Neuronal stem cell (in vitro differentiated cells): Measurements from ENCODE around the gene UNC5B.
A peak's percentile ranks its signal among the peaks of the same experiment; 100 is the strongest.

Experiments
- DNase-seq: peaks from one replicate; pipeline ENCODE4 v3.0.0-alpha.2; 2013; ENCODE audit warnings: low spot score
- H2AFZ ChIP-seq: one replicate; pipeline ENCODE4 v1.6.1; 2013; ENCODE audit warnings: mild to moderate bottlenecking, low read length, inconsistent platforms
- H2AK5ac ChIP-seq: 2 replicates; pipeline ENCODE4 v1.6.1; 2013; ENCODE audit warnings: low read depth, mild to moderate bottlenecking, inconsistent platforms, low read length, moderate library complexity, mixed read lengths
- H2BK120ac ChIP-seq: 2 replicates; pipeline ENCODE4 v1.6.1; 2013; ENCODE audit warnings: low read depth, mild to moderate bottlenecking, inconsistent platforms, low read length, moderate library complexity, mixed read lengths
- H2BK12ac ChIP-seq: one replicate; pipeline ENCODE4 v1.6.1; 2013; ENCODE audit warnings: low read length, inconsistent platforms
- H2BK15ac ChIP-seq: 2 replicates; pipeline ENCODE4 v1.6.1; 2013; ENCODE audit warnings: mild to moderate bottlenecking, low read length, inconsistent platforms, mixed read lengths
- H2BK5ac ChIP-seq: one replicate; pipeline ENCODE4 v1.6.1; 2013; ENCODE audit warnings: inconsistent platforms, mild to moderate bottlenecking, low read length, moderate library complexity
- H3K14ac ChIP-seq: one replicate; pipeline ENCODE4 v1.6.1; 2013; ENCODE audit warnings: low read length, inconsistent platforms
- H3K18ac ChIP-seq: 2 replicates; pipeline ENCODE4 v1.6.1; 2013; ENCODE audit warnings: low read length, inconsistent platforms
- H3K23ac ChIP-seq: 2 replicates; pipeline ENCODE4 v1.6.1; 2013; ENCODE audit warnings: low read depth, mild to moderate bottlenecking, mixed read lengths, low read length, inconsistent platforms; ENCODE audit not compliant: poor library complexity
- H3K27ac ChIP-seq: replicated peaks from 3 replicates; pipeline ENCODE4 v1.5.1; 2013; ENCODE audit warnings: low read length, inconsistent platforms
- H3K27me3 ChIP-seq, 3 experiments: 2 replicates each; pipeline ENCODE4 v1.6.1; 2013; ENCODE audit warnings: low read length in 3 of 3, mild to moderate bottlenecking in 2 of 3, inconsistent platforms in 1 of 3, low read depth in 1 of 3, mixed read lengths in 1 of 3, moderate library complexity in 1 of 3; ENCODE audit not compliant: control insufficient read depth in 3 of 3, insufficient read depth in 3 of 3
- H3K36me3 ChIP-seq, 2 donors: replicated peaks in 1 of 2; 2 replicates each; pipeline ENCODE4 v1.6.1; 2013; ENCODE audit warnings: low read length in 2 of 2; ENCODE audit not compliant: control insufficient read depth in 2 of 2, insufficient read depth in 2 of 2
- H3K4ac ChIP-seq: 2 replicates; pipeline ENCODE4 v1.6.1; 2013; ENCODE audit warnings: inconsistent platforms, mild to moderate bottlenecking, low read length, moderate library complexity
- H3K4me1 ChIP-seq, 2 donors: 1 replicate in 1 of 2; 2 replicates in 1 of 2; pipeline ENCODE4 v1.6.1; 2013; ENCODE audit warnings: low read length in 2 of 2, low read depth in 1 of 2; ENCODE audit not compliant: control insufficient read depth in 2 of 2, insufficient read depth in 1 of 2
- H3K4me2 ChIP-seq: one replicate; pipeline ENCODE4 v1.6.1; 2013; ENCODE audit warnings: mild to moderate bottlenecking, low read length, inconsistent platforms; ENCODE audit not compliant: insufficient read depth, poor library complexity, severe bottlenecking
- H3K4me3 ChIP-seq, 2 donors: 2 replicates each; pipeline ENCODE4 v1.5.1; 2013; ENCODE audit warnings: low read length in 2 of 2, mild to moderate bottlenecking in 2 of 2, inconsistent platforms in 1 of 2, moderate library complexity in 1 of 2
- H3K79me1 ChIP-seq: one replicate; pipeline ENCODE4 v1.6.1; 2013; ENCODE audit warnings: low read depth, mild to moderate bottlenecking, inconsistent platforms, low read length, moderate library complexity
- H3K9ac ChIP-seq: one replicate; pipeline ENCODE4 v1.6.1; 2013; ENCODE audit warnings: mild to moderate bottlenecking, low read depth, low read length, inconsistent platforms; ENCODE audit not compliant: poor library complexity
- H3K9me3 ChIP-seq, 2 donors: replicated peaks in 1 of 2; 2 replicates each; pipeline versions ENCODE3 to v1.6.1; 2013; ENCODE audit warnings: low read length in 2 of 2, mild to moderate bottlenecking in 2 of 2, inconsistent platforms in 1 of 2, low read depth in 1 of 2, mixed read lengths in 1 of 2, moderate library complexity in 1 of 2; ENCODE audit not compliant: control insufficient read depth in 2 of 2, insufficient read depth in 1 of 2
- H4K8ac ChIP-seq: one replicate; pipeline ENCODE4 v1.6.1; 2013; ENCODE audit warnings: low read depth, mild to moderate bottlenecking, inconsistent platforms, low read length, moderate library complexity
- H4K91ac ChIP-seq: one replicate; pipeline ENCODE4 v1.6.1; 2013; ENCODE audit warnings: low read length, low read depth, mild to moderate bottlenecking, inconsistent platforms; ENCODE audit not compliant: poor library complexity
- WGBS, 2 donors: extraction: QIAGEN DNeasy Blood & Tissue Kit; methylation state at CpG; one replicate each; pipeline ENCODE4 v1.1.7; 2013; ENCODE audit warnings: missing lambda C conversion rate in 2 of 2, mixed read lengths in 1 of 2; ENCODE audit not compliant: insufficient read length in 2 of 2, insufficient replicate concordance in 1 of 2; ENCODE audit errors: extremely low coverage in 2 of 2; 5-methylcytosine and 5-hydroxymethylcytosine counted together

UNC5B gene

DNA sequence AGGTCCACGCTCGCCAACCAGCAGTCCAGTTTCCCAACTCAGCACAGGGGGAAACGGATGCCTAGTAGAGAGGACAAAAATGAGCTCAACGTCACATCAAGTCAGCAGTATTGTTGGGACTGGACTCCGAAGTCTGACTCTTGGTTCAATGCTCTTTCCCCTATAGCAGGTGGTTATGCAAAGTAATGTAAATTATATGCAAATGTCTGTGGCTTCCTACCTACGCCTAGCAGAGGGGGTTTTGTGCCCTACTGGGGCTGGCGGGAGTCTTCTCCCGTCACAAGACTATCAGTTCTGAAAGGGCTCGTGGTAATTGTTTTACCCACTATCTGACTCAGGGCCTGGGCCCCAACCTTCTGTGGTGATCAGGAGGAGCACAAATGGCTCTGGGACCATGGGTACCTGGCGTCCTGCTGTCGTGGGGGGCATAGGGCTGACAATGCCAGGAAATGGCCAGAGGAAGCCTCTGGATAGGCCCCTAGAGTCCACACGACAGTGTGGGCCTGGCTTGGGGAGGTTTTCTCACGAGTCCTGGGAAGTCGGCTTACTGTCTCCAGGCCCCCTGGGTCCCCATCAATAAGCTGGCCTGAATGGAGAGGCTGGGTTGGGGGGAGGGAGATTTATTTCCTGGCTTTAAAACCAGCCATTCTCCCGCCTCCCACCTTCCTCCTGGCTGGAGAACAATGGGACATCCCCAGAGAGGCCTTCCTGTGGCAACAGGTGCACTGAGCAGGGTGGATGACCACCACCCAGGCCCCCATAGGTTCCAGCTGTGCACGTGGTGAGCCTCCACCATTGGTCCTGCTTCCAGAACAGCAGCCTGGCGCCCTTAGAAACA is 41.8 kb downstream of the UNC5B start:
- H3K18ac ChIP-seq, result peak overlapping the region; percentile 76
- no peaks in the 10 kb centered on the region for H3K36me3 ChIP-seq
- no peak overlapping the region for H3K23ac ChIP-seq
- H3K9ac ChIP-seq, result no peak overlapping the region
- H2BK120ac ChIP-seq, result no peak overlapping the region
- no peak for DNase-seq
- H3K4me3 ChIP-seq, result no peak overlapping the region
- H3K79me1 ChIP-seq, result no peaks in the 10 kb centered on the region
- peaks cover 0 to 16% of the 10 kb centered on the region in 2 donors for H3K4me1 ChIP-seq
- no CpG with 5 or more reads among the region's 17 CpGs for WGBS, 2 donors
- H3K4me2 ChIP-seq, result no peak overlapping the region
- H3K9me3 ChIP-seq, result no peaks in the 10 kb centered on the region
- H2BK5ac ChIP-seq, result no peak overlapping the region
- no peak overlapping the region for H2AFZ ChIP-seq
- H2BK15ac ChIP-seq, result no peak overlapping the region
- H4K8ac ChIP-seq, result no peak overlapping the region
- H4K91ac ChIP-seq, result no peak overlapping the region
- no peak overlapping the region for H2BK12ac ChIP-seq
- H3K27ac ChIP-seq, result peak overlapping the region; percentile 13
- no peak overlapping the region for H3K4ac ChIP-seq
- no peak overlapping the region for H3K14ac ChIP-seq
- H3K27me3 ChIP-seq, result peaks cover 0 to 13% (median 0%) of the 10 kb centered on the region in 3 experiments
- H2AK5ac ChIP-seq, result peak overlapping the region; percentile 16

DNA sequence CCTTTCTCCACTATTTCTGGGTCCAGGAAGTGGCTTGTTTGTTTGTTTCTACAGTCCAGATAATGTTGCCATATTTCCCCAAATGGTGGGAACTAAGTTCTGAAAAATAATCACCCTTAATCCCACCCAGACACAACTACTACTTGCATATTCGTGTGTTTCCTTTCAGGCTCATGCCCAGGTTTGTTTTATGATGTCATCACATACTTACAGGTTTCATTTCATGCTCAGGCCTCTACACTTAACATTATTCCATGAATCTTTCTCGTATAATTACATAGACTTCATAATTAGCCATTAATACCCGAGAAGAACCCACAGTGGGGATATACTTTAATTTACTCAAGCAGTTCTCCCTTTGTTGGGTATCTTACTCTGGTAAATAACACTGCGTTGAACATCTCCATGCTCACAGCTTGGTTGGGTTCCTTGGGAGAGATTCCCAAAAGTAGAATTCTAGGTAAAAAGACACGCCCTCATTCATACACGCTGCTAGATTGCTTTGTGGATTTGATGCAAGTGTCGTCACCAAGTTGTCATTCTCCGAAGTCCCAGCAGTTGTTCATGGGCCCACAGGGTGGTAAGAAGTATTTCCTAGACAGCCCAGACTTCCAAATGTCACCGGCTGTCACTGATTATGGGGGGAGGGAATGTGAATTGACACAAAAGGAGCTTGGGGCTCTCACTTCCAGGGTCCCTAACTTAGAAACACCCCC is 42.6 kb downstream of the UNC5B start:
- H2AK5ac ChIP-seq, result no peak overlapping the region
- no peaks in the 10 kb centered on the region for H3K9me3 ChIP-seq
- H3K9ac ChIP-seq, result no peak overlapping the region
- no peak overlapping the region for H3K18ac ChIP-seq
- H3K4me1 ChIP-seq, result peaks cover 0 to 21% of the 10 kb centered on the region in 2 donors
- H2AFZ ChIP-seq, result no peak overlapping the region
- no peak overlapping the region for H4K91ac ChIP-seq
- no peak overlapping the region for H2BK12ac ChIP-seq
- no peak overlapping the region for H4K8ac ChIP-seq
- H3K27me3 ChIP-seq, result peaks cover 0 to 20% (median 0%) of the 10 kb centered on the region in 3 experiments
- no peak overlapping the region for H2BK5ac ChIP-seq
- H3K23ac ChIP-seq, result no peak overlapping the region
- H3K36me3 ChIP-seq, result no peaks in the 10 kb centered on the region
- no peak for DNase-seq
- H3K4me2 ChIP-seq, result no peak overlapping the region
- no peak overlapping the region for H3K4me3 ChIP-seq
- peak overlapping the region; percentile 13 for H3K27ac ChIP-seq
- WGBS, 2 donors, result no CpG with 5 or more reads among the region's 9 CpGs
- no peak overlapping the region for H2BK120ac ChIP-seq
- no peaks in the 10 kb centered on the region for H3K79me1 ChIP-seq
- H3K14ac ChIP-seq, result no peak overlapping the region
- H3K4ac ChIP-seq, result no peak overlapping the region
- no peak overlapping the region for H2BK15ac ChIP-seq

DNA sequence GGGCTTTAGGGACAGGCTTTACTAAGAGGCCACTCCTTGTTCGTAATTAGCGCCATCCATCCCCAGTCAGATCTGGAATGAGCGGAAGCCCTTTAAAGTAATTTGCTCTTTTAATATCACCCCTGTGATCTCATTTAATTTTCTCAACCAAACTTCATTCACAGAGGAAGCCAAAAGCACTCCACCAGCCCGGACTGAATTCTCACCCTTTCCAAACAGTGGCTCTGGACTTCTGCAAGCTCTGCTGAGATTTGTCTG is 43.1 kb downstream of the UNC5B start:
- Histone ChIP-seq H3K4me1 (peaks cover under 1 to 25% of the 10 kb centered on the region in 2 donors), H3K9me3 (no peaks in the 10 kb centered on the region), H3K18ac (no peak overlapping the region), H3K4me2 (no peak overlapping the region), H2BK5ac (no peak overlapping the region), H4K91ac (no peak overlapping the region), H4K8ac (no peak overlapping the region), H2AK5ac (no peak overlapping the region), H2AFZ (no peak overlapping the region), H3K9ac (no peak overlapping the region), H3K4me3 (no peak overlapping the region), H3K14ac (no peak overlapping the region), H3K79me1 (no peaks in the 10 kb centered on the region), H3K27ac (no peak overlapping the region), H2BK15ac (no peak overlapping the region), H2BK120ac (no peak overlapping the region), H3K36me3 (no peaks in the 10 kb centered on the region), H3K27me3 (peaks cover 0 to 22% (median 0%) of the 10 kb centered on the region in 3 experiments), H3K4ac (no peak overlapping the region), H3K23ac (no peak overlapping the region), H2BK12ac (no peak overlapping the region)
- DNase-seq, result no peak
- no CpG with 5 or more reads among the region's 4 CpGs for WGBS, 2 donors
